WTC11 (cell line): ENCODE results near the gene PAK1IP1. TPM values are rescaled to one million over a fixed set of nuclear protein-coding genes. Genes with fewer than 3 reads are reported as not detected.

ENCODE experiments used
- ATAC-seq: fragments of 200-7000 bp; cut with Tn5 transposase; 2 replicates; pipeline ENCODE4 v1.10.0; 2021; ENCODE audit warnings: mild to moderate bottlenecking, moderate library complexity
- CTCF ChIA-PET: fragments of 300-600 bp; sonication (Branson Sonifier 250); formaldehyde crosslinking; loops from one replicate; lab custom pipeline; 2021; ENCODE audit warnings: antibody characterized with exemption; lab: Charles Lee
- POLR2A ChIA-PET: fragments of 350-600 bp; sonication (Branson Sonifier 250); formaldehyde crosslinking; loops from one replicate; lab custom pipeline; 2021; ENCODE audit warnings: antibody characterized with exemption; lab: Charles Lee
- DNase-seq: peaks from one replicate; pipeline ENCODE4 v3.0.0; 2021; ENCODE audit warnings: low spot score
- H3K27ac Mint-ChIP-seq: 2 replicates; pipeline ENCODE4 v1.8.0; 2021; ENCODE audit warnings: mixed read lengths
- H3K27me3 Mint-ChIP-seq: 2 replicates; pipeline ENCODE4 v1.8.0; 2021; ENCODE audit warnings: low read depth, mild to moderate bottlenecking, moderate library complexity, mixed read lengths
- H3K36me3 Mint-ChIP-seq: 2 replicates; pipeline ENCODE4 v1.8.0; 2021; ENCODE audit warnings: mixed read lengths
- H3K4me1 Mint-ChIP-seq: 2 replicates; pipeline ENCODE4 v1.8.0; 2022; ENCODE audit warnings: mixed read lengths
- H3K4me3 Mint-ChIP-seq: 2 replicates; pipeline ENCODE4 v1.8.0; 2021; ENCODE audit warnings: mild to moderate bottlenecking, moderate library complexity, mixed read lengths
- H3K9me3 Mint-ChIP-seq: 2 replicates; pipeline ENCODE4 v1.8.0; 2021; ENCODE audit warnings: mixed read lengths
- CREM ChIP-seq: sonication (generic); formaldehyde crosslinking; IDR thresholded peaks from 2 replicates; pipeline ENCODE4 v1.8.1; 2022; ENCODE audit warnings: mild to moderate bottlenecking, missing genetic modification reagents, moderate library complexity
- ETV6 ChIP-seq: sonication (generic); formaldehyde crosslinking; IDR thresholded peaks from 2 replicates; pipeline ENCODE4 v1.8.1; 2022; ENCODE audit warnings: mild to moderate bottlenecking, missing genetic modification reagents
- GTF2I ChIP-seq: fragments of 250-450 bp; sonication (Bioruptor Pico); conservative IDR thresholded peaks from 2 replicates; pipeline ENCODE4 v1.4.0; 2021; ENCODE audit warnings: mild to moderate bottlenecking
- MXD4 ChIP-seq: fragments of 250-450 bp; sonication (Bioruptor Pico); IDR thresholded peaks from 2 replicates; pipeline ENCODE4 v1.8.0; 2021; ENCODE audit warnings: mild to moderate bottlenecking, moderate library complexity, borderline replicate concordance
- NFATC4 ChIP-seq: fragments of 250-450 bp; sonication (Bioruptor Pico); IDR thresholded peaks from 2 replicates; pipeline ENCODE4 v1.9.0; 2021; ENCODE audit warnings: mild to moderate bottlenecking
- NFYB ChIP-seq: sonication (generic); formaldehyde crosslinking; conservative IDR thresholded peaks from 2 replicates; pipeline ENCODE4 v1.8.0; 2022; ENCODE audit warnings: low read depth, missing genetic modification reagents
- NR1H2 ChIP-seq: sonication (generic); formaldehyde crosslinking; IDR thresholded peaks from 2 replicates; pipeline ENCODE4 v1.9.0; 2021; ENCODE audit warnings: mild to moderate bottlenecking, moderate library complexity, missing genetic modification reagents
- NR3C1 ChIP-seq: sonication (generic); formaldehyde crosslinking; conservative IDR thresholded peaks from 2 replicates; pipeline ENCODE4 v1.8.1; 2023; ENCODE audit warnings: low read depth, mild to moderate bottlenecking, missing genetic modification reagents
- PREB ChIP-seq: sonication (generic); formaldehyde crosslinking; IDR thresholded peaks from 2 replicates; pipeline ENCODE4 v1.8.1; 2022; ENCODE audit warnings: mild to moderate bottlenecking, missing genetic modification reagents, moderate library complexity, borderline replicate concordance
- TEAD1 ChIP-seq: sonication (generic); formaldehyde crosslinking; IDR thresholded peaks from 2 replicates; pipeline ENCODE4 v1.8.0; 2022; ENCODE audit warnings: mild to moderate bottlenecking, missing genetic modification reagents
- TEAD4 ChIP-seq: sonication (generic); formaldehyde crosslinking; IDR thresholded peaks from 2 replicates; pipeline ENCODE4 v1.8.0; 2022; ENCODE audit warnings: mild to moderate bottlenecking, missing genetic modification reagents
- ZBTB21 ChIP-seq: sonication (generic); formaldehyde crosslinking; IDR thresholded peaks from 2 replicates; pipeline ENCODE4 v1.8.1; 2023; ENCODE audit warnings: mild to moderate bottlenecking, missing genetic modification reagents, borderline replicate concordance
- ZNF219 ChIP-seq: sonication (generic); formaldehyde crosslinking; IDR thresholded peaks from 2 replicates; pipeline ENCODE4 v1.8.0; 2023; ENCODE audit warnings: missing genetic modification reagents, mild to moderate bottlenecking, borderline replicate concordance
- ZNF232 ChIP-seq: sonication (generic); formaldehyde crosslinking; IDR thresholded peaks from 2 replicates; pipeline ENCODE4 v1.8.0; 2022; ENCODE audit warnings: mild to moderate bottlenecking, missing genetic modification reagents
- ZNF263 ChIP-seq: sonication (generic); formaldehyde crosslinking; IDR thresholded peaks from 2 replicates; pipeline ENCODE4 v1.8.1; 2022; ENCODE audit warnings: low read depth, mild to moderate bottlenecking, moderate library complexity, missing genetic modification reagents
- ZNF423 ChIP-seq: fragments of 250-450 bp; sonication (Bioruptor Pico); IDR thresholded peaks from 2 replicates; pipeline ENCODE4 v2.1.2; 2022; ENCODE audit warnings: mild to moderate bottlenecking, moderate library complexity
- ZNF512 ChIP-seq: sonication (generic); formaldehyde crosslinking; IDR thresholded peaks from 2 replicates; pipeline ENCODE4 v1.8.1; 2022; ENCODE audit warnings: missing genetic modification reagents, borderline replicate concordance
- total RNA-seq: library from RNA; stranded (reverse); gene quantifications from 3 replicates; pipeline ENCODE4 v1.2.3, GENCODE V29; 2021
- TF ChIP-seq, protein P1 (sequence below): sonication (generic); formaldehyde crosslinking; IDR thresholded peaks from 2 replicates; pipeline ENCODE4 v1.8.0; 2022; ENCODE audit warnings: mild to moderate bottlenecking, missing genetic modification reagents
- TF ChIP-seq, protein P2 (sequence below): sonication (generic); formaldehyde crosslinking; IDR thresholded peaks from 2 replicates; pipeline ENCODE4 v1.8.1; 2023; ENCODE audit warnings: mild to moderate bottlenecking, missing genetic modification reagents

Gene PAK1IP1
- total RNA-seq, 1 experiment from 2014 or later = 30.4 TPM

DNA sequence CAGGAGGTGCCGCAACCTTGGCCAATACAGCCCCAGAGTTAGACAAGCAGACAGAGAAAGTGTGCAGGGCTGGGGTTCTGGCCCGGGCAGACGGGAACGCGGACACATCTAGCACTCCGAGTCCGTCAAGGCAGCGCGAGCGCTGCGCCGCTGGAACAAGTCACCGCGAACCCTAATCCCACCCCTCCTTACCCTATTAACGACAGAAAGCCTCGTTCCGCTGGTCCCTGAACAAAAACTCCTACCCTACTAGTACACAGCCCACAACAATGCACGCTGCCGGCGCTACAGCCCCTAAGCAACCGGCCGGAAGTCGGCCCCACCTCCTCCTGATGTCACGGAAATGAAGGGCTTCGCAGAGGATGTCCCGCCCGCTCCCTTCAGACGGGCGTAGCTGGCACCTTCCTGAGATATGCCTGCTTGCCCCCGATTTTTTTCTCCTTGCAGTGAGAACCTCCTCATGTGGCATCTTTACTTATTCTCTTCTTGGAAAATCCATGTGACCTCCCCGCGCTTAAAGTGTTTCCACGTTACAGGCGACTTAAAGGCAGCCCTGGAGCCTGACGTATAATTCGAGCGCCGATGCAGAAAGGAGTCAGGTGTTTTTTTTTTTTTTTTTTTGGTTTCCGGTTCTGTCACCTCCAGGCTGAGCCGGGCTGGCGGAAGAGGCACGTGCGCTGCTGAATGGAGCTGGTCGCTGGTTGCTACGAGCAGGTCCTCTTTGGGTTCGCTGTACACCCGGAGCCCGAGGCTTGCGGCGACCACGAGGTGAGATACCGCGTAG is at the start of gene PAK1IP1, which contains the start of gene C6orf52 (continued):
- TF ChIP-seq, protein P1, sequence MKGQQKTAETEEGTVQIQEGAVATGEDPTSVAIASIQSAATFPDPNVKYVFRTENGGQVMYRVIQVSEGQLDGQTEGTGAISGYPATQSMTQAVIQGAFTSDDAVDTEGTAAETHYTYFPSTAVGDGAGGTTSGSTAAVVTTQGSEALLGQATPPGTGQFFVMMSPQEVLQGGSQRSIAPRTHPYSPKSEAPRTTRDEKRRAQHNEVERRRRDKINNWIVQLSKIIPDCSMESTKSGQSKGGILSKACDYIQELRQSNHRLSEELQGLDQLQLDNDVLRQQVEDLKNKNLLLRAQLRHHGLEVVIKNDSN (CRISPR knock-in tag) = peak; percentile 78

- POLR2A ChIA-PET = no interaction called here
- peaks cover 8% of the 10 kb centered on the region; the same call in 1 of the 2 replicates for H3K27me3 Mint-ChIP-seq
- H3K9me3 Mint-ChIP-seq = peaks cover under 1% of the 10 kb centered on the region; the same call in 1 of the 2 replicates
Measured at GRCh38 chr6:10655508-10656055, 39.2 kb upstream of the PAK1IP1 start.

DNA sequence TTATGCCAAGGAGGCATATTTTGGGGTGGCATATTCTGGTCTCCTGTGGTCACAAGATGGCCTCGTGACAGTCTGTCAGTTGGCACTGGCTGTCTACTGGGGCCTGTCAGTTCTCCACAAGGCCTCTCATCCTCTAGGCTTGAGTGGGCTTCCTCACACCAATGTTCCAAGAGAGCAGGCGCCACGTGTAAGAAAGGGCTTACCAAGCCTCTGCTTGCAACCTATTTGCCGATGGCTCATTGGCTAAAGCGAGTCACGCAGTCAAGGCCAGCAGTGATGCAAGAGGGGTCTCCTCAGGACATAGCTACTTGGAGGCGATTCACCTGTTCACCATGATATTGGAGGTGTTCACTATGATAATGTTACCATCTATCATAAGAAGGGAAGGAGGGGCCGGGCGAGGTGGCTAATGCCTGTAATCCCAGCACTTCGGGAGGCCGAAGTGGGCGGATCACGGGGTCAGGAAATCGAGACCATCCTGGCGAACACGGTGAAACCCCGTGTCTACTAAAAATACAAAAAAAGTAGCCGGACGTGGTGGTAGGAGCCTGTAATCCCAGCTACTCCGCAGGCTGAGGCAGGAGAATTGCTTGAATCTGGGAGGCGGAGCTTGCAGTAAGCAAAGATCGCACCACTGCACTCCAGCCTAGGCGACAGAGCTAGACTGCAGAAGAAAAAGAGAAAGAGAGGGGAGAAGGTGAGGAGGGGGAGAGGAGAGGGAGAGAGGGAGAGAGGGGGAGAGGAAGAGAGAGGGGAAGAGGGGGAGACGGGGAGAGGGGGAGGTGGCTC is 35.7 kb upstream of the PAK1IP1 start:
- no peaks in the 10 kb centered on the region for H3K4me1 Mint-ChIP-seq
- H3K9me3 Mint-ChIP-seq = peaks cover 15% of the 10 kb centered on the region
- peaks cover 13% of the 10 kb centered on the region; the same call in 1 of the 2 replicates for H3K27me3 Mint-ChIP-seq
- TF ChIP-seq ZBTB21 (CRISPR knock-in tag) (no peak), ZNF423 (CRISPR knock-in tag) (no peak), PREB (CRISPR knock-in tag) (no peak)
- TF ChIP-seq, protein P2, sequence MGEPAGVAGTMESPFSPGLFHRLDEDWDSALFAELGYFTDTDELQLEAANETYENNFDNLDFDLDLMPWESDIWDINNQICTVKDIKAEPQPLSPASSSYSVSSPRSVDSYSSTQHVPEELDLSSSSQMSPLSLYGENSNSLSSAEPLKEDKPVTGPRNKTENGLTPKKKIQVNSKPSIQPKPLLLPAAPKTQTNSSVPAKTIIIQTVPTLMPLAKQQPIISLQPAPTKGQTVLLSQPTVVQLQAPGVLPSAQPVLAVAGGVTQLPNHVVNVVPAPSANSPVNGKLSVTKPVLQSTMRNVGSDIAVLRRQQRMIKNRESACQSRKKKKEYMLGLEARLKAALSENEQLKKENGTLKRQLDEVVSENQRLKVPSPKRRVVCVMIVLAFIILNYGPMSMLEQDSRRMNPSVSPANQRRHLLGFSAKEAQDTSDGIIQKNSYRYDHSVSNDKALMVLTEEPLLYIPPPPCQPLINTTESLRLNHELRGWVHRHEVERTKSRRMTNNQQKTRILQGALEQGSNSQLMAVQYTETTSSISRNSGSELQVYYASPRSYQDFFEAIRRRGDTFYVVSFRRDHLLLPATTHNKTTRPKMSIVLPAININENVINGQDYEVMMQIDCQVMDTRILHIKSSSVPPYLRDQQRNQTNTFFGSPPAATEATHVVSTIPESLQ (CRISPR knock-in tag) = no peak
- POLR2A ChIA-PET = interaction anchor here (0.6 to 0.7 kb wide), 2 partner anchors 26 to 65 kb away, joined by 3 to 4 read pairs; no protein-coding TSS in a partner anchor
- DNase-seq (no peak), ATAC-seq (no peak; the same call in 1 of the 2 replicates)
- CTCF ChIA-PET = interaction anchor here (0.6 to 2.1 kb wide), 3 partner anchors 37 to 181 kb away, joined by 3 to 6 read pairs (median 3); no protein-coding TSS in a partner anchor
- H3K27ac Mint-ChIP-seq = no peak overlapping the region
- H3K36me3 Mint-ChIP-seq = no peaks in the 10 kb centered on the region
- peak overlapping the region; percentile 60 for H3K4me3 Mint-ChIP-seq

More at GRCh38 chr6:10655508-10656055, 39.2 kb upstream of the PAK1IP1 start:
- H3K36me3 Mint-ChIP-seq = no peaks in the 10 kb centered on the region
- no peak overlapping the region for H3K27ac Mint-ChIP-seq
- H3K4me3 Mint-ChIP-seq = no peak overlapping the region
- H3K4me1 Mint-ChIP-seq = no peaks in the 10 kb centered on the region
- CTCF ChIA-PET = interaction anchor here (0.7 kb wide), 1 partner anchor 419 kb away, joined by 3 read pairs; no protein-coding TSS in a partner anchor
- ATAC-seq (no peak), DNase-seq (no peak)
- no peak for TF ChIP-seq ZNF219 (CRISPR knock-in tag)
- no peak for TF ChIP-seq TEAD1 (CRISPR knock-in tag)
- no peak for TF ChIP-seq NFATC4 (CRISPR knock-in tag)
- no peak for TF ChIP-seq ZNF232 (CRISPR knock-in tag)
- TF ChIP-seq NFYB (CRISPR knock-in tag) = no peak
- no peak for TF ChIP-seq MXD4 (CRISPR knock-in tag)
- TF ChIP-seq GTF2I (CRISPR knock-in tag) = no peak
- no peak for TF ChIP-seq CREM (CRISPR knock-in tag)
- TF ChIP-seq ZNF263 = no peak
- TF ChIP-seq ETV6 (CRISPR knock-in tag) = no peak
- no peak for TF ChIP-seq ZBTB21 (CRISPR knock-in tag)
- no peak for TF ChIP-seq NR3C1 (CRISPR knock-in tag)
- no peak for TF ChIP-seq TEAD4
- TF ChIP-seq ZNF512 (CRISPR knock-in tag) = no peak
- TF ChIP-seq NR1H2 (CRISPR knock-in tag) = no peak
